ENCODE data around the gene SOX6.

DNA sequence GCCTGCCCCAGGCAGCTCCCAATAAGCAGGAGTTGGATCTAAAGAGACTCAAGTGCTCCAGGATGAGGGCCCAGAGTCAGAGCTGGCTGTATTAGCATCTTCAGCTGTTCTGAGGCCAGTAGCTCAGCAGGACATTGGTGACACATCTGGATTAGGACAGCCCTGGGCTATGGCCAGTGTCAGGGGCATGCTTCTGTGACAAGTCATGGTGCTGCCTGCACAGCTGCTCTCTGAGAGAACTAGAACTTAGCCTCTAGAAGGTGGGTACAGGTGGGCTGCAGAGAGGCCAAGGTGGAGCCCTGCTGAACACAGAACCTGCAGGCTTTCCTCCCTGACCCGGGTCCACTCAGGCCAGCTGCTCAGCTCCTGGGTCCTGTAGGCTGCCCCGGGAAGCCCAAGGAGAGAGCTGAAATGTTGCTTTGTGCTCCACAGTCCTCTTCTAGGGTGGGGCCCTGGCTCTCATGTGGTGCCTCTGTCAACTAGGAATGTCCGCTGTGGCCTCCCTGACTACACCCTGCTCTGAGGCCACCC, 426.9 kb downstream of the SOX6 start:
- TF ChIP-seq, protein P1, sequence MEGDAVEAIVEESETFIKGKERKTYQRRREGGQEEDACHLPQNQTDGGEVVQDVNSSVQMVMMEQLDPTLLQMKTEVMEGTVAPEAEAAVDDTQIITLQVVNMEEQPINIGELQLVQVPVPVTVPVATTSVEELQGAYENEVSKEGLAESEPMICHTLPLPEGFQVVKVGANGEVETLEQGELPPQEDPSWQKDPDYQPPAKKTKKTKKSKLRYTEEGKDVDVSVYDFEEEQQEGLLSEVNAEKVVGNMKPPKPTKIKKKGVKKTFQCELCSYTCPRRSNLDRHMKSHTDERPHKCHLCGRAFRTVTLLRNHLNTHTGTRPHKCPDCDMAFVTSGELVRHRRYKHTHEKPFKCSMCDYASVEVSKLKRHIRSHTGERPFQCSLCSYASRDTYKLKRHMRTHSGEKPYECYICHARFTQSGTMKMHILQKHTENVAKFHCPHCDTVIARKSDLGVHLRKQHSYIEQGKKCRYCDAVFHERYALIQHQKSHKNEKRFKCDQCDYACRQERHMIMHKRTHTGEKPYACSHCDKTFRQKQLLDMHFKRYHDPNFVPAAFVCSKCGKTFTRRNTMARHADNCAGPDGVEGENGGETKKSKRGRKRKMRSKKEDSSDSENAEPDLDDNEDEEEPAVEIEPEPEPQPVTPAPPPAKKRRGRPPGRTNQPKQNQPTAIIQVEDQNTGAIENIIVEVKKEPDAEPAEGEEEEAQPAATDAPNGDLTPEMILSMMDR (IDR thresholded peaks at IDR 0.05): no peak
- no peak for TF ChIP-seq POLR2A (IDR thresholded peaks at IDR 0.05)

Measured in prostate gland (tissue), 2 donors.